HG02852 (cell line): ENCODE results near the gene PTPRN2.
"Not testable (repeated sequence)": the region's sequence is repeated elsewhere in the genome, so short reads cannot be mapped to it uniquely, and the experiment has no call there.

Source experiments
- ATAC-seq: cut with Tn5 transposase; IDR thresholded peaks from one replicate; pipeline ENCODE4 v1.9.1; 2021; ENCODE audit warnings: mild to moderate bottlenecking, moderate library complexity; ENCODE audit not compliant: unreplicated experiment

PTPRN2 gene

DNA sequence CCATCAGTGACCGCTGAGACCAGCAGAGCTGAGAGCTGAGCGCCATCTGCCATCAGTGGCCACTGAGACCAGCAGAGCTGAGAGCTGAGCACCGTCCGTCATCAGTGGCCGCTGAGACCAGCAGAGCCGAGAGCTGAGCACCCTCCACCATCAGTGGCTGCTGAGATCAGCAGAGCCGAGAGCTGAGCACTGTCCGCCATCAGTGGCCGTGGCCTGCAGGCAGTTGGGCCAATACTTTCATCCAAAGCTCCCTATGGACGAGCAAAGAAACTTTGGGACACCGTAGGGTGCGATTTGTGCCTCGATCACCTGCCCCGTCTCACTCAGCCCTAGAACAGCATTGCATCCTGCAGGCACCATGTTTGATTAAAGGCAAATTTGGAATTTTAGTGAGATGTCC lies 985.0 kb downstream of the PTPRN2 start:
- ATAC-seq, result no peak

DNA sequence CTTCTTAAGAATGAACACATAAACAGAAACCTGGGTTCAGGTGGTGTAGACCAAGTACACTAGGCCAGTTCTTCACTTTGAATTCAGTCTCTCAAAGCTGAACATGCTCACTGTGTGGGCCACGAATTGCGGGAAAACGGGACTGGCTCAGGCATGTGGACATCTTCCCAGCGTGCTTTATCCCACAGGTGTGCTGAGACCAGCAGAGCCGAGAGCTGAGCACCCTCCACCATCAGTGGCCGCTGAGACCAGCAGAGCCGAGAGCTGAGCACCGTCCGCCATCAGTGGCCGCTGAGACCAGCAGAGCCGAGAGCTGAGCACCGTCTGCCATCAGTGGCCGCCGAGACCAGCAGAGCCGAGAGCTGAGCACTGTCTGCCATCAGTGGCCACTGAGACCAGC lies 985.5 kb downstream of the PTPRN2 start:
- ATAC-seq, result no peak

DNA sequence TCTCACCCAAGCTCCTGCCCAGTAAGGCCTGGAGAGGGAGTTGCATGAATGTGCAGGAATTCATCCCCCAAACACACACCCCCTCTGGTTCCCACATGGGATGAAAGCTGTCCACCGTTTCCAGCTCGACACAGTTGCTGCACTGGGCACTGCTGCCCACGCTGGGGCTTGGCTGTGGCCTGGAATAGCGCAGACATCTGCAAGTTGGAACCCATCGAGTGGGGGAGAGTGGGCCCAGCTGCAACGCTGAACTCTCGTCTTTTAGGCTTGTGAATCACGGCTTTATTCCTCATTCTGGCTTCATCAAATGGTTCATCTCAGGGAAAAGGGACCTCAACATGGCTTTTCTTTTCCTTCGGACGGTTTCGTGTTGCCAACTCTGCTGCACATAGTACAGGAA lies 986.1 kb downstream of the PTPRN2 start:
- no peak for ATAC-seq

GRCh38 chr7:157599491-157599890 lies 988.1 kb downstream of the PTPRN2 start:
- ATAC-seq, result no peak

GRCh38 chr7:157597562-157597961 lies 990.1 kb downstream of the PTPRN2 start:
- no peak for ATAC-seq

GRCh38 chr7:157596881-157597280 lies 990.7 kb downstream of the PTPRN2 start:
- ATAC-seq, result no peak

- no peak for ATAC-seq
Observed at GRCh38 chr7:157596471-157596870, 991.2 kb downstream of the PTPRN2 start.

GRCh38 chr7:157596026-157596425 lies 991.6 kb downstream of the PTPRN2 start:
- no peak for ATAC-seq

DNA sequence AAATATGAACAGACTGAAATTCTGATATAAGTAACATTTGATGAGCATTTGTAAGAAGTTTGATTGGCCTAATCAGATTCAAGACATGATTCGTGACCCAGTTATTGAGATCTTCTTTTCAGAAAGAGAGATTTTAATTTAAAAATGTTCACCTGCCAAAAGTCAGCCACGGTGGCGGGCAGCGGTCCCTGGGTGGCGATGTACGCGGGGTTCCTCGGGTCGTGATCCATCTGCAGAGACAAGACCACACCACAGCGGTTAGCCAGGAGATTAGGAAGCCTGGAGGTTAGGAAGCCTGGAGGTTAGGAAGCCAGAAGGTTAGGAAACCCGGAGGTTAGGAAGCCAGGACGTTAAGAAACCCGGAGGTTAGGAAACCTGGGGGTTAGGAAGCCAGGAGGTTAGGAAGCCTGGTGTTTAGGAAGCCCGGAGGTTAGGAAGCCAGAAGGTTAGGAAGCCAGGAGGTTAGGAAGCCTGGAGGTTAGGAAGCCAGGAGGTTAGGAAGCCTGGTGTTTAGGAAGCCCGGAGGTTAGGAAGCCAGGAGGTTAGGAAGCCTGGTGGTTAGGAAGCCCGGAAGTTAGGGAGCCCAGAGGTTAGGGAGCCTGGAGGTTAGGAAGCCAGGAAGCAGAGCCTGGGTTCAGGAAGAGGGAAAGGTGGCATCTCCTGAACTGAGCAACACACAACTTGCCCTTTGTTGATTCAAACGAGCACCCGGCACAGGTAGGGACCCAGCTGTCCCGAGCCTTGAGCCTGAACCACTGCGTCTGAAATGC lies 992.4 kb downstream of the PTPRN2 start:
- ATAC-seq, result no peak

- no peak for ATAC-seq
Observed at GRCh38 chr7:157594306-157594705, 993.3 kb downstream of the PTPRN2 start.

- ATAC-seq, result no peak
Observed at GRCh38 chr7:157593541-157593940, 994.1 kb downstream of the PTPRN2 start.

DNA sequence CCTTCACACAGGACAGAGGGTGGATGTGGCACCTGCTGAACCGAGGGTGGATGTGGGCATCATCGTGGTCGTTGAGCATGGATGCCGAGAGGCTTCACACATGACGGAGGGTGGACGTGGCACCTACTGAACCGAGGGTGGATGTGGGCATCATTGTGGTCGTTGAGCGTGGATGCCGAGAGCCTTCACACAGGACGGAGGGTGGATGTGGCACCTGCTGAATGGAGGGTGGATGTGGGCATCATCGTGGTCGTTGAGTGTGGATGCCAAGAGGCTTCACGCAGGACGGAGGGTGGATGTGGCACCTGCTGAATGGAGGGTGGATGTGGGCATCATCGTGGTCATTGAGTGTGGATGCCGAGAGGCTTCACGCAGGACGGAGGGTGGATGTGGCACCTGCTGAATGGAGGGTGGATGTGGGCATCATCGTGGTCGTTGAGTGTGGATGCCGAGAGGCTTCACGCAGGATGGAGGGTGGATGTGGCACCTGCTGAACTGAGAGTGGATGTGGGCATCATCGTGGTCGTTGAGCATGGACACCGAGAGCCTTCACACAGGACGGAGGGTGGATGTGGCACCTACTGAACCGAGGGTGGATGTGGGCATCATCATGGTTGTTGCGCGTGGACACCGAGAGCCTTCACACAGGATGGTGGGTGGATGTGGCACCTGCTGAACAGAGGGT lies 994.8 kb downstream of the PTPRN2 start:
- ATAC-seq, result not testable (repeated sequence)

DNA sequence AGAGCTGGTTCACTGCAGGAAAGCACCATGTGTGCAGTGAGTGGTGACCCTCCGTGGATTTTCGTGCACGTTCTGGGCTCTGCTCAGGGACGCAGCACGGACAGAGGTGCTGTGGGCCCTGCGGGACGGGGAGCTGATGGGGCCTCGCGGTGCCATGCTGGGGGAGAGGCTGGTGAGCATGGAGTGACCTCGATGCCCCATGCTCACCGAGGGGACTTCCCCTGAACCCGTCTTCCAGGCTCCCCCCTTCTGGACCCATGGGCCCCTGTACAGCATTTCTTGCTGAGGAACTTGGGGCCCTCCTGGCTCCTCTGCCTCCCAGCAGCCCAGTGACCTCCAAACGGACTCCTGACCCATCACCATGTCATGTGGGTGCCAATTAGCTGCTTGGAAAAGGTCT lies 997.1 kb downstream of the PTPRN2 start:
- no peak for ATAC-seq

DNA sequence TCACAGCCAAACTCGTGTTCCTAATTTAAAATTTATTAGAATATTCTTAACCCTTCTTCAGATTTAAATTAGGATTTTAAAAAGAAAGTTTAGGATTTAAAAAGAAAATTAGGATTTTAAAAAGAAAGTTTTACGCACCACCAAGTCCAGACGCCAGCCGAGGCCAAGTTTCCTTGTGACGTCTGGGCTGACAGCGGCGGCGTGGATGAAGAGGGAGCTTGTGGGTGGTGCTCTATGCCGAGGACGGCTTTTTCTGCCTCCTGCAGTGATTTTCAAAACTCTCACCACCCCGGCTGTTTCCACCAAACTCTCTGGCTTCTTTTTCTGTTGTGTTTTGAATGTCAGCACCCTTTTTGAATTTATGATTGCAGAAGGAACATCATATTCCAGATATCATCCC lies 997.9 kb downstream of the PTPRN2 start:
- no peak for ATAC-seq

GRCh38 chr7:157587805-157588560 lies 999.6 kb downstream of the PTPRN2 start:
- ATAC-seq, result no peak

- no peak for ATAC-seq
Observed at GRCh38 chr7:157587051-157587804, 1000.4 kb downstream of the PTPRN2 start.

DNA sequence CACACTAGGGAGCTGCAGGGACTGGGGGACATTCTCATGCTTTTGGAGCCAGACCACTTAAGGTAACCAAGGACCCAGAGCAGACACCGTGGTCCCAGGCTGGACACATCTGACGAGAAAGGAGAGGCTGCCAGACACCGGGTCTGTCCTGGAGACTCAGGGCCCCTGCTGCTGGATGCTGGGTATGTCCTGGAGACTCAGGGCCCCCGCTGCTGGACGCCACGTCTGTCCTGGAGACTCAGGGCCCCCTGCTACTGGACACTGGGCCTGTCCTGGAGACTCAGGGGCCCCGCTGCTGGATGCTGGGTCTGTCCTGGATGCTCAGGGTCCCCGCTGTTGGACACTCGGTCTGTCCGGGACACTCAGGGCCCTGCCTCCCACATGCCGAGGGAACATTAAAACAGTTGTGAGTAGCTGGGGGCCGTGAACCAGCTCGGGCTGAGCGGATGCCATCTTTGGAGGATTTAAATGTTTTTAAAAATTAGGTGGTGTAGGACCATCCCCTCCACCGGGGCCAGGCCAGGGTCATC lies 1001.1 kb downstream of the PTPRN2 start:
- ATAC-seq, result no peak

DNA sequence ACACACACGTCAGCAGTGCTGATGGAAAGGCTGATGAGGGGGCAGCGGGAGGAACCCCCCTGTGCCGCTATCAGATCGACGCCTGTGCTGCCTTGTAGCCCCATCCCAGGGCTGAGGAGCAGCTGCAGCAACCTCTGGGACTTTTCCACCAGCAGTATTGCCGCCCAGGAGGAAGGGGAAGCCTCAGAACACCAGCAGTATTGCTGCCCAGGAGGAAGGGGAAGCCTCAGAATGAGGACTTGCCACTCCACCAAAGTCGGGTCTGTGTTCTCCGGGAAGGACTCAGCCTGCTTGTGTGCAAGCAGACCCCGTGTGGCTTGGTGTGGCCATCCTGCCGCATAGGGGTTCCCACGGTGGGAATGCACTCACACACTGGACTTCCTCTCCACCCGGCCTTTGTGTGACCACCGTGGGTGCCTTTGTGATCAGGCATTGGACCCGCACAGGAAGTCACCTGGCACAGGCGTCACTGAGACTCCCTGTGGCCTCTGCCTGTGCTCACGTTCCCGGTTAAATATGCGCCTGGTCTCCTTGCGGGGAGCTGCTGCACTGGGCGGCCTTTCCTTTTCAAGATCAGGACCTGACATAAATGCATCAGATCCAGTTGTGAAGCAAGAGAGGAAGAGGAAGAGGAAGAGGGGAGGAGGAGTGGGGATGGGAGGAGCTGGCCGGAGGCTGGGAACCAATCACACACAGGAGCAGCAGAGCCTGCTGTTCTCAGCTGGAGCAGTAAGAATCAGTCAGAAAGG lies 1002.3 kb downstream of the PTPRN2 start:
- no peak for ATAC-seq

DNA sequence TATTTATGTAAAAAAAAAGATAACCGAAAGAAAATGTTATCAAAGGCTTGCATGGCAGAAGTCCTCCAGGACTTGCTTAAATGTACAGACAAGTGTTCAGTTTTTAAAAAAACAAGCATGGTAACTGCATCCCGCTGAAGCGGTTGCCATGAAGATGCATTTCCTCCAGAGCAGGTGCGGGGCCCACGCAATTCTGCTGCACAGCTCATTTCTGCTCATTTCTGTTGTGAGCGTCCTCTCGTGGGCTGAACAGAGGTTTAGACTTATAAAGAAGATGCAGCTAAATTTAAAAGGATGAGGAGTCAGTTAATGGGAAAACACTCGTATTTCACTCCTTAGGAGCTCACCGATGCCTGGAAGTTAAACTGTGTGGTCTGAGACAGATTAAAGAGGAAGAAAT lies 1003.2 kb downstream of the PTPRN2 start:
- no peak for ATAC-seq

GRCh38 chr7:157581740-157582139 lies 1005.9 kb downstream of the PTPRN2 start:
- no peak for ATAC-seq
